Measurements from ENCODE around the gene NDUFS6.

The NDUFS6 gene

DNA sequence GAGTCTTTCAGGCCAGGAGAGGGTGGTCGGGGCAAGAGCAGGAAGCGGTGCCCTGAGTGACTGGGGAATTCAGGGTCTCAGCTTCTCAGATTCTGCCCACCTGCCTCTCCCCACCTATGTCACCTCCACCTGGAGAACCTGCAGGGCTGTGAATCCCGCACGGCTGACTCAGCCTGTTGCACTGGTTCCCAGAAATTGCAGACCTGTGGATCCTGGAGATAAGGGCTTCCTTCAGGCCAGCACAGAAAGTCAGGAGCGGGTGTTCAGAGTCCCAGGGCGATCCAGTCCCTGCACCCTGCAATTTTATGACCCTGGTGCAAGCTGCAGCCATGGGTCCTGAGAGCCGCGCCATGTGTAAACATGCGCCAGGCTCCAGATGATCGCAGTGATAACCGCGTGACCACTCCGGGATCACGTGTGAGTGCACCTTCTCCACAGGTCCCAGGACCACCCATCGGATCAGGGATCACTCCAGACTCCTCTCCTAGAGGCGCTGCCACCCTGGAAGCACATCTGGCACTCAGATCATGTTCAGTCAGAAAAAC, 63.8 kb downstream of the NDUFS6 start:
- TF ChIP-seq TCF4 (CRISPR knock-in tag; IDR thresholded peaks at IDR 0.05; ENCODE audit: borderline replicate concordance) (no peak), TOX (CRISPR knock-in tag; IDR thresholded peaks at IDR 0.05; ENCODE audit: borderline replicate concordance) (no peak), PPARA (CRISPR knock-in tag; IDR thresholded peaks at IDR 0.05; ENCODE audit: borderline replicate concordance) (no peak), ZFP30 (CRISPR knock-in tag; IDR thresholded peaks at IDR 0.05) (no peak), ZNF70 (CRISPR knock-in tag; IDR thresholded peaks at IDR 0.05) (no peak), ISL1 (CRISPR knock-in tag; IDR thresholded peaks at IDR 0.05) (no peak), ZNF565 (CRISPR knock-in tag; conservative IDR thresholded peaks at IDR 0.05; ENCODE audit: low read depth) (no peak), ZC3H10 (CRISPR knock-in tag; IDR thresholded peaks at IDR 0.05) (no peak), ESRRG (CRISPR knock-in tag; IDR thresholded peaks at IDR 0.05) (no peak), CSDC2 (CRISPR knock-in tag; IDR thresholded peaks at IDR 0.05) (no peak), GLIS3 (CRISPR knock-in tag; IDR thresholded peaks at IDR 0.05) (no peak), ZFP3 (CRISPR knock-in tag; IDR thresholded peaks at IDR 0.05) (no peak), ZNF8 (CRISPR knock-in tag; IDR thresholded peaks at IDR 0.05) (no peak)
- TF ChIP-seq, protein P1, sequence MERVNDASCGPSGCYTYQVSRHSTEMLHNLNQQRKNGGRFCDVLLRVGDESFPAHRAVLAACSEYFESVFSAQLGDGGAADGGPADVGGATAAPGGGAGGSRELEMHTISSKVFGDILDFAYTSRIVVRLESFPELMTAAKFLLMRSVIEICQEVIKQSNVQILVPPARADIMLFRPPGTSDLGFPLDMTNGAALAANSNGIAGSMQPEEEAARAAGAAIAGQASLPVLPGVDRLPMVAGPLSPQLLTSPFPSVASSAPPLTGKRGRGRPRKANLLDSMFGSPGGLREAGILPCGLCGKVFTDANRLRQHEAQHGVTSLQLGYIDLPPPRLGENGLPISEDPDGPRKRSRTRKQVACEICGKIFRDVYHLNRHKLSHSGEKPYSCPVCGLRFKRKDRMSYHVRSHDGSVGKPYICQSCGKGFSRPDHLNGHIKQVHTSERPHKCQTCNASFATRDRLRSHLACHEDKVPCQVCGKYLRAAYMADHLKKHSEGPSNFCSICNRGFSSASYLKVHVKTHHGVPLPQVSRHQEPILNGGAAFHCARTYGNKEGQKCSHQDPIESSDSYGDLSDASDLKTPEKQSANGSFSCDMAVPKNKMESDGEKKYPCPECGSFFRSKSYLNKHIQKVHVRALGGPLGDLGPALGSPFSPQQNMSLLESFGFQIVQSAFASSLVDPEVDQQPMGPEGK (CRISPR knock-in tag; IDR thresholded peaks at IDR 0.05; ENCODE audit: borderline replicate concordance) = no peak
- TF ChIP-seq, protein P2, sequence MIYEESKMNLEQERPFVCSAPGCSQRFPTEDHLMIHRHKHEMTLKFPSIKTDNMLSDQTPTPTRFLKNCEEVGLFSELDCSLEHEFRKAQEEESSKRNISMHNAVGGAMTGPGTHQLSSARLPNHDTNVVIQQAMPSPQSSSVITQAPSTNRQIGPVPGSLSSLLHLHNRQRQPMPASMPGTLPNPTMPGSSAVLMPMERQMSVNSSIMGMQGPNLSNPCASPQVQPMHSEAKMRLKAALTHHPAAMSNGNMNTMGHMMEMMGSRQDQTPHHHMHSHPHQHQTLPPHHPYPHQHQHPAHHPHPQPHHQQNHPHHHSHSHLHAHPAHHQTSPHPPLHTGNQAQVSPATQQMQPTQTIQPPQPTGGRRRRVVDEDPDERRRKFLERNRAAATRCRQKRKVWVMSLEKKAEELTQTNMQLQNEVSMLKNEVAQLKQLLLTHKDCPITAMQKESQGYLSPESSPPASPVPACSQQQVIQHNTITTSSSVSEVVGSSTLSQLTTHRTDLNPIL (CRISPR knock-in tag; IDR thresholded peaks at IDR 0.05; ENCODE audit: low read depth) = no peak
- TF ChIP-seq, protein P3, sequence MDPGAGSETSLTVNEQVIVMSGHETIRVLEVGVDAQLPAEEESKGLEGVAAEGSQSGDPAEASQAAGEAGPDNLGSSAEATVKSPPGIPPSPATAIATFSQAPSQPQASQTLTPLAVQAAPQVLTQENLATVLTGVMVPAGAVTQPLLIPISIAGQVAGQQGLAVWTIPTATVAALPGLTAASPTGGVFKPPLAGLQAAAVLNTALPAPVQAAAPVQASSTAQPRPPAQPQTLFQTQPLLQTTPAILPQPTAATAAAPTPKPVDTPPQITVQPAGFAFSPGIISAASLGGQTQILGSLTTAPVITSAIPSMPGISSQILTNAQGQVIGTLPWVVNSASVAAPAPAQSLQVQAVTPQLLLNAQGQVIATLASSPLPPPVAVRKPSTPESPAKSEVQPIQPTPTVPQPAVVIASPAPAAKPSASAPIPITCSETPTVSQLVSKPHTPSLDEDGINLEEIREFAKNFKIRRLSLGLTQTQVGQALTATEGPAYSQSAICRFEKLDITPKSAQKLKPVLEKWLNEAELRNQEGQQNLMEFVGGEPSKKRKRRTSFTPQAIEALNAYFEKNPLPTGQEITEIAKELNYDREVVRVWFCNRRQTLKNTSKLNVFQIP (CRISPR knock-in tag; IDR thresholded peaks at IDR 0.05; ENCODE audit: borderline replicate concordance, low read depth) = no peak
- no peak for ATAC-seq

DNA sequence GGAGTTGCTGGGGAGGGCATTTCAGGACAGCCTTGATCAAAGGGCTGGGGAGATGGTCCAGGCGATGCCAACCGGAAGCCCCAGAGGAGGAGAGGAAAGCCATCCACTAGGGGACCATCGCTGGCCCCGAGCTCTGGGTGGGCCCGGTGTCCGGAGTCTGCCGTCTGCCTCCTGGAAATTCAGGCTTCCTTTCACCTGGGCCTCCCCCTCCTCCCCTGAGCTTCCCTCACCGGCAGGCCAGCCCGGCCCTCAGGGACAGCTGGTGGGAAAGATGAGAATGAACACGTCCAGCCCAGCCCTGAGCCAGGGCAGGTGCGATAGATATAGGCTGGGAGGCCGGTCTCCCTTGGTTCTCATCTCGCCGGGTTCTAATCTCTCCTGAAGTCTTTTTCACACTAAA, 64.3 kb downstream of the NDUFS6 start:
- ATAC-seq = no peak
- TF ChIP-seq TOX (CRISPR knock-in tag; IDR thresholded peaks at IDR 0.05; ENCODE audit: borderline replicate concordance) (no peak), BACH2 (CRISPR knock-in tag; IDR thresholded peaks at IDR 0.05; ENCODE audit: borderline replicate concordance) (no peak), CSRNP3 (CRISPR knock-in tag; IDR thresholded peaks at IDR 0.05) (no peak), RARB (CRISPR knock-in tag; IDR thresholded peaks at IDR 0.05) (no peak), PPARA (CRISPR knock-in tag; IDR thresholded peaks at IDR 0.05; ENCODE audit: borderline replicate concordance) (no peak), TCF4 (CRISPR knock-in tag; IDR thresholded peaks at IDR 0.05; ENCODE audit: borderline replicate concordance) (no peak), ZFP3 (CRISPR knock-in tag; IDR thresholded peaks at IDR 0.05) (no peak), ISL1 (CRISPR knock-in tag; IDR thresholded peaks at IDR 0.05) (no peak), ZC3H10 (CRISPR knock-in tag; IDR thresholded peaks at IDR 0.05) (no peak), SNAI2 (CRISPR knock-in tag; IDR thresholded peaks at IDR 0.05) (no peak), ZFP30 (CRISPR knock-in tag; IDR thresholded peaks at IDR 0.05) (no peak), GLIS3 (CRISPR knock-in tag; IDR thresholded peaks at IDR 0.05) (no peak)
- TF ChIP-seq, protein P4, sequence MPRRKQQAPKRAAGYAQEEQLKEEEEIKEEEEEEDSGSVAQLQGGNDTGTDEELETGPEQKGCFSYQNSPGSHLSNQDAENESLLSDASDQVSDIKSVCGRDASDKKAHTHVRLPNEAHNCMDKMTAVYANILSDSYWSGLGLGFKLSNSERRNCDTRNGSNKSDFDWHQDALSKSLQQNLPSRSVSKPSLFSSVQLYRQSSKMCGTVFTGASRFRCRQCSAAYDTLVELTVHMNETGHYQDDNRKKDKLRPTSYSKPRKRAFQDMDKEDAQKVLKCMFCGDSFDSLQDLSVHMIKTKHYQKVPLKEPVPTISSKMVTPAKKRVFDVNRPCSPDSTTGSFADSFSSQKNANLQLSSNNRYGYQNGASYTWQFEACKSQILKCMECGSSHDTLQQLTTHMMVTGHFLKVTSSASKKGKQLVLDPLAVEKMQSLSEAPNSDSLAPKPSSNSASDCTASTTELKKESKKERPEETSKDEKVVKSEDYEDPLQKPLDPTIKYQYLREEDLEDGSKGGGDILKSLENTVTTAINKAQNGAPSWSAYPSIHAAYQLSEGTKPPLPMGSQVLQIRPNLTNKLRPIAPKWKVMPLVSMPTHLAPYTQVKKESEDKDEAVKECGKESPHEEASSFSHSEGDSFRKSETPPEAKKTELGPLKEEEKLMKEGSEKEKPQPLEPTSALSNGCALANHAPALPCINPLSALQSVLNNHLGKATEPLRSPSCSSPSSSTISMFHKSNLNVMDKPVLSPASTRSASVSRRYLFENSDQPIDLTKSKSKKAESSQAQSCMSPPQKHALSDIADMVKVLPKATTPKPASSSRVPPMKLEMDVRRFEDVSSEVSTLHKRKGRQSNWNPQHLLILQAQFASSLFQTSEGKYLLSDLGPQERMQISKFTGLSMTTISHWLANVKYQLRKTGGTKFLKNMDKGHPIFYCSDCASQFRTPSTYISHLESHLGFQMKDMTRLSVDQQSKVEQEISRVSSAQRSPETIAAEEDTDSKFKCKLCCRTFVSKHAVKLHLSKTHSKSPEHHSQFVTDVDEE (CRISPR knock-in tag; IDR thresholded peaks at IDR 0.05) = no peak
- TF ChIP-seq, protein P3 (CRISPR knock-in tag; IDR thresholded peaks at IDR 0.05; ENCODE audit: borderline replicate concordance, low read depth) = no peak
- TF ChIP-seq, protein P1 (CRISPR knock-in tag; IDR thresholded peaks at IDR 0.05; ENCODE audit: borderline replicate concordance) = no peak
- TF ChIP-seq, protein P2 (CRISPR knock-in tag; IDR thresholded peaks at IDR 0.05; ENCODE audit: low read depth) = no peak

All from SK-N-SH treated with all-trans-retinoic acid at 6 μM for 48 hours (cell line).